Trophoblast cell (in vitro differentiated cells and primary cell): ENCODE results near the gene DCC.

Experiments
- DNase-seq, 2 donors: peaks; one replicate each; pipeline ENCODE4 v3.0.0-alpha.2; 2016
- H2AFZ ChIP-seq: 2 replicates; pipeline ENCODE4 v1.6.1; 2013; ENCODE audit warnings: low read length, moderate library complexity, mild to moderate bottlenecking; ENCODE audit not compliant: insufficient read depth, poor library complexity
- H2AK5ac ChIP-seq: 2 replicates; pipeline ENCODE4 v1.6.1; 2013; ENCODE audit warnings: mild to moderate bottlenecking, low read length
- H2BK120ac ChIP-seq: 2 replicates; pipeline ENCODE4 v1.6.1; 2013; ENCODE audit warnings: low read length, mild to moderate bottlenecking, moderate library complexity; ENCODE audit not compliant: insufficient read depth, poor library complexity
- H2BK12ac ChIP-seq: 2 replicates; pipeline ENCODE4 v1.6.1; 2013; ENCODE audit warnings: mild to moderate bottlenecking, low read length, moderate library complexity
- H2BK5ac ChIP-seq: 2 replicates; pipeline ENCODE4 v1.6.1; 2013; ENCODE audit warnings: low read length, low read depth, moderate library complexity, mild to moderate bottlenecking; ENCODE audit not compliant: poor library complexity
- H3K14ac ChIP-seq: 2 replicates; pipeline ENCODE4 v1.6.1; 2013; ENCODE audit warnings: mild to moderate bottlenecking, low read length
- H3K18ac ChIP-seq: 2 replicates; pipeline ENCODE4 v1.6.1; 2013; ENCODE audit warnings: mild to moderate bottlenecking, low read length
- H3K23ac ChIP-seq: 2 replicates; pipeline ENCODE4 v1.6.1; 2013; ENCODE audit warnings: low read length
- H3K27ac ChIP-seq: 2 replicates; pipeline ENCODE4 v1.5.1; 2013; ENCODE audit warnings: low read depth, mild to moderate bottlenecking, inconsistent platforms, low read length, moderate library complexity
- H3K27me3 ChIP-seq: 2 replicates; pipeline ENCODE4 v1.6.1; 2013; ENCODE audit warnings: inconsistent platforms, mild to moderate bottlenecking, low read length, moderate library complexity; ENCODE audit not compliant: insufficient read depth
- H3K36me3 ChIP-seq, 2 experiments: 1 replicate in 1 of 2; 2 replicates in 1 of 2; pipeline ENCODE4 v1.6.1; 2013; ENCODE audit warnings: low read length in 2 of 2, mild to moderate bottlenecking in 2 of 2, moderate library complexity in 1 of 2; ENCODE audit not compliant: insufficient read depth in 2 of 2, control insufficient read depth in 1 of 2
- H3K4ac ChIP-seq: 2 replicates; pipeline ENCODE4 v1.6.1; 2013; ENCODE audit warnings: low read depth, mild to moderate bottlenecking, low read length, moderate library complexity
- H3K4me1 ChIP-seq, 2 experiments: 1 replicate in 1 of 2; 2 replicates in 1 of 2; pipeline ENCODE4 v1.6.1; 2013; ENCODE audit warnings: low read length in 2 of 2, mild to moderate bottlenecking in 2 of 2, moderate library complexity in 1 of 2; ENCODE audit not compliant: insufficient read depth in 2 of 2, control insufficient read depth in 1 of 2
- H3K4me2 ChIP-seq: 2 replicates; pipeline ENCODE4 v1.6.1; 2013; ENCODE audit warnings: inconsistent platforms, mild to moderate bottlenecking, low read length, moderate library complexity
- H3K4me3 ChIP-seq: 2 replicates; pipeline ENCODE4 v1.5.1; 2013; ENCODE audit warnings: mild to moderate bottlenecking, low read depth, low read length, inconsistent platforms
- H3K79me1 ChIP-seq: one replicate; pipeline ENCODE4 v1.6.1; 2013; ENCODE audit warnings: low read length
- H3K79me2 ChIP-seq: 2 replicates; pipeline ENCODE4 v1.6.1; 2013; ENCODE audit warnings: low read length, mild to moderate bottlenecking; ENCODE audit not compliant: control insufficient read depth, insufficient read depth, poor library complexity
- H3K9ac ChIP-seq: 2 replicates; pipeline ENCODE4 v1.6.1; 2013; ENCODE audit warnings: mild to moderate bottlenecking, low read length
- H3K9me3 ChIP-seq: 2 replicates; pipeline ENCODE4 v1.6.1; 2013; ENCODE audit warnings: low read depth, mild to moderate bottlenecking, control low read depth, inconsistent platforms, low read length; ENCODE audit not compliant: insufficient read depth
- H4K12ac ChIP-seq: 2 replicates; pipeline ENCODE4 v1.6.1; 2013; ENCODE audit warnings: low read depth, mild to moderate bottlenecking, low read length, moderate library complexity
- H4K8ac ChIP-seq: 2 replicates; pipeline ENCODE4 v1.6.1; 2013; ENCODE audit warnings: low read depth, mild to moderate bottlenecking, low read length, moderate library complexity
- H4K91ac ChIP-seq: one replicate; pipeline ENCODE4 v1.6.1; 2013; ENCODE audit warnings: low read depth, mild to moderate bottlenecking, low read length, moderate library complexity
- WGBS: extraction: QIAGEN DNeasy Blood & Tissue Kit; methylation state at CpG from one replicate; pipeline ENCODE4 v1.1.7; 2013; ENCODE audit warnings: missing lambda C conversion rate; ENCODE audit not compliant: insufficient read length, insufficient coverage; ENCODE audit errors: extremely low coverage; 5-methylcytosine and 5-hydroxymethylcytosine counted together

DCC gene

GRCh38 chr18:52518086-52518485, 178.1 kb downstream of the DCC start:
- Histone ChIP-seq H3K4me3 (no peak overlapping the region), H2BK120ac (no peak overlapping the region)

GRCh38 chr18:52519021-52519420, 179.0 kb downstream of the DCC start:
- H3K14ac ChIP-seq: no peak overlapping the region
- no peaks in the 10 kb centered on the region for H3K9me3 ChIP-seq
- H2BK12ac ChIP-seq: no peak overlapping the region
- no peak overlapping the region for H4K91ac ChIP-seq
- no peak overlapping the region for H3K4ac ChIP-seq
- H3K4me1 ChIP-seq: no peaks in the 10 kb centered on the region
- no peak overlapping the region for H3K18ac ChIP-seq
- no CpG with 5 or more reads among the region's 1 CpG for WGBS
- no peaks in the 10 kb centered on the region for H3K36me3 ChIP-seq
- no peak overlapping the region for H4K12ac ChIP-seq
- H2BK5ac ChIP-seq: no peak overlapping the region
- no peaks in the 10 kb centered on the region for H3K27me3 ChIP-seq
- H2AFZ ChIP-seq: no peak overlapping the region
- H3K9ac ChIP-seq: no peak overlapping the region
- no peak overlapping the region for H3K27ac ChIP-seq
- no peak overlapping the region for H3K23ac ChIP-seq
- H4K8ac ChIP-seq: no peak overlapping the region
- H3K4me2 ChIP-seq: no peak overlapping the region
- H3K79me1 ChIP-seq: no peaks in the 10 kb centered on the region
- no peak overlapping the region for H2BK120ac ChIP-seq
- no peaks in the 10 kb centered on the region for H3K79me2 ChIP-seq
- no peak overlapping the region for H2AK5ac ChIP-seq
- DNase-seq: no peak
- H3K4me3 ChIP-seq: no peak overlapping the region

More at GRCh38 chr18:52518086-52518485, 178.1 kb downstream of the DCC start:
- no peak overlapping the region for H3K4ac ChIP-seq
- no peak overlapping the region for H3K4me2 ChIP-seq
- H3K36me3 ChIP-seq: no peaks in the 10 kb centered on the region
- no peaks in the 10 kb centered on the region for H3K9me3 ChIP-seq
- H2BK12ac ChIP-seq: no peak overlapping the region
- no peaks in the 10 kb centered on the region for H3K4me1 ChIP-seq
- H3K79me1 ChIP-seq: no peaks in the 10 kb centered on the region
- no peak for DNase-seq
- H4K8ac ChIP-seq: no peak overlapping the region
- no CpG with 5 or more reads among the region's 2 CpGs for WGBS
- no peak overlapping the region for H2AK5ac ChIP-seq
- no peak overlapping the region for H3K18ac ChIP-seq
- H3K27me3 ChIP-seq: no peaks in the 10 kb centered on the region
- H3K14ac ChIP-seq: no peak overlapping the region
- no peak overlapping the region for H3K9ac ChIP-seq
- H3K79me2 ChIP-seq: no peaks in the 10 kb centered on the region
- no peak overlapping the region for H4K91ac ChIP-seq
- H2BK5ac ChIP-seq: no peak overlapping the region
- no peak overlapping the region for H2AFZ ChIP-seq
- no peak overlapping the region for H3K23ac ChIP-seq
- H4K12ac ChIP-seq: no peak overlapping the region
- H3K27ac ChIP-seq: no peak overlapping the region

GRCh38 chr18:52523566-52523965, 183.6 kb downstream of the DCC start:
- Histone ChIP-seq H2BK120ac (no peak overlapping the region), H2AFZ (no peak overlapping the region), H3K27me3 (no peaks in the 10 kb centered on the region), H4K8ac (no peak overlapping the region), H3K79me2 (no peaks in the 10 kb centered on the region), H3K18ac (no peak overlapping the region), H3K23ac (no peak overlapping the region), H3K9me3 (no peaks in the 10 kb centered on the region), H2BK12ac (no peak overlapping the region), H3K9ac (no peak overlapping the region), H3K4me3 (no peak overlapping the region), H3K36me3 (no peaks in the 10 kb centered on the region), H3K27ac (no peak overlapping the region), H2BK5ac (no peak overlapping the region), H3K14ac (no peak overlapping the region), H3K79me1 (no peaks in the 10 kb centered on the region), H3K4ac (no peak overlapping the region), H3K4me2 (no peak overlapping the region), H4K12ac (no peak overlapping the region), H4K91ac (no peak overlapping the region), H3K4me1 (no peaks in the 10 kb centered on the region), H2AK5ac (no peak overlapping the region)
- no peak for DNase-seq
- WGBS: no CpG with 5 or more reads among the region's 1 CpG

- Histone ChIP-seq H2BK12ac (no peak overlapping the region), H3K14ac (no peak overlapping the region), H3K4me1 (no peaks in the 10 kb centered on the region), H4K8ac (no peak overlapping the region), H3K27ac (no peak overlapping the region), H2AK5ac (no peak overlapping the region), H3K9ac (no peak overlapping the region), H3K4me3 (no peak overlapping the region), H3K18ac (no peak overlapping the region), H3K9me3 (no peaks in the 10 kb centered on the region), H3K27me3 (no peaks in the 10 kb centered on the region), H3K79me1 (no peaks in the 10 kb centered on the region), H3K4ac (no peak overlapping the region), H2BK5ac (no peak overlapping the region), H3K23ac (no peak overlapping the region), H4K12ac (no peak overlapping the region), H3K36me3 (no peaks in the 10 kb centered on the region), H2AFZ (no peak overlapping the region), H2BK120ac (no peak overlapping the region), H3K4me2 (no peak overlapping the region), H3K79me2 (no peaks in the 10 kb centered on the region), H4K91ac (no peak overlapping the region)
- no peak for DNase-seq
- WGBS: no CpG with 5 or more reads among the region's 2 CpGs
These were observed 191.8 kb downstream of the DCC start for GRCh38 chr18:52531836-52532235.
